CD4-positive, alpha-beta memory T cell (primary cell): Measurements from ENCODE around the gene SLC41A3. TPM values are rescaled to one million over a fixed set of nuclear protein-coding genes. Genes with fewer than 3 reads are reported as not detected.

Experiments
- CTCF ChIA-PET: fragments of 350-600 bp; sonication (Branson Sonifier 250); formaldehyde crosslinking; loops from one replicate; lab custom pipeline; 2021; ENCODE audit warnings: inconsistent platforms; ENCODE audit not compliant: partially characterized antibody; lab: Charles Lee
- POLR2A ChIA-PET: fragments of 350-600 bp; sonication (Branson Sonifier 250); formaldehyde crosslinking; loops from one replicate; lab custom pipeline; 2021; ENCODE audit not compliant: partially characterized antibody; lab: Charles Lee
- DNase-seq, 5 donors: peaks; one replicate each; pipeline versions ENCODE4 v3.0.0 to v3.0.0-alpha.2; 2020 to 2022; ENCODE audit warnings: mixed read lengths in 1 of 5
- H3K27ac ChIP-seq: one replicate; pipeline ENCODE4 v1.7.0; 2013; ENCODE audit warnings: low read depth, low read length
- H3K27me3 ChIP-seq: 2 replicates; pipeline ENCODE4 v1.7.0; 2013; ENCODE audit warnings: mild to moderate bottlenecking, low read length, moderate library complexity; ENCODE audit not compliant: insufficient read depth
- H3K36me3 ChIP-seq: 2 replicates; pipeline ENCODE4 v1.7.0; 2013; ENCODE audit warnings: mild to moderate bottlenecking, low read length, moderate library complexity; ENCODE audit not compliant: insufficient read depth
- H3K4me1 ChIP-seq: 2 replicates; pipeline ENCODE4 v1.7.0; 2013; ENCODE audit warnings: mild to moderate bottlenecking, low read length, moderate library complexity; ENCODE audit not compliant: insufficient read depth
- H3K4me3 ChIP-seq, 2 donors: one replicate each; pipeline ENCODE4 v1.7.0; 2013; ENCODE audit warnings: low read length in 2 of 2, mild to moderate bottlenecking in 1 of 2
- H3K9me3 ChIP-seq, 2 donors: one replicate each; pipeline ENCODE4 v1.7.0; 2013; ENCODE audit warnings: low read length in 2 of 2, control low read depth in 1 of 2; ENCODE audit not compliant: control insufficient read depth in 1 of 2
- H3K27ac Mint-ChIP-seq, 7 donors: one replicate each; pipeline ENCODE4 v1.8.0; 2020 to 2021; ENCODE audit warnings: mixed read lengths in 7 of 7, mild to moderate bottlenecking in 6 of 7, inconsistent platforms in 3 of 7, moderate library complexity in 3 of 7
- H3K27me3 Mint-ChIP-seq, 2 donors: one replicate each; pipeline ENCODE4 v1.8.0; 2020 to 2021; ENCODE audit warnings: mixed read lengths in 2 of 2
- H3K36me3 Mint-ChIP-seq, 2 donors: one replicate each; pipeline ENCODE4 v1.8.0; 2020 to 2021; ENCODE audit warnings: mixed read lengths in 2 of 2, inconsistent platforms in 1 of 2, mild to moderate bottlenecking in 1 of 2
- H3K4me1 Mint-ChIP-seq, 4 donors: one replicate each; pipeline ENCODE4 v1.8.0; 2020 to 2021; ENCODE audit warnings: mixed read lengths in 4 of 4, mild to moderate bottlenecking in 1 of 4
- H3K4me3 Mint-ChIP-seq, 8 donors: one replicate each; pipeline ENCODE4 v1.8.0; 2020 to 2021; ENCODE audit warnings: mixed read lengths in 8 of 8, mild to moderate bottlenecking in 7 of 8, moderate library complexity in 6 of 8, inconsistent platforms in 3 of 8
- H3K9me3 Mint-ChIP-seq, 8 donors: one replicate each; pipeline ENCODE4 v1.8.0; 2020 to 2021; ENCODE audit warnings: mixed read lengths in 8 of 8, mild to moderate bottlenecking in 5 of 8, inconsistent platforms in 3 of 8, moderate library complexity in 1 of 8
- intact Hi-C: fragments of 100-400 bp; cut with micrococcal nuclease; formaldehyde crosslinking; loops from one replicate; pipeline ENCODE4 v1.15.1; 2023
- polyA plus RNA-seq, 2 donors: library from polyadenylated mRNA; unstranded; fragments of 300-500 nt; fragmentation: Illumina TruSeq; gene quantifications; one replicate each; pipeline ENCODE4 v1.2.3, GENCODE V29; 2021
- total RNA-seq, 2 experiments: library from RNA; stranded (reverse); gene quantifications; one replicate each; pipeline ENCODE4 v1.2.3, GENCODE V29; 2021

Gene SLC41A3
- total and polyA plus RNA-seq, 4 experiments from 2014 or later: 22.5 to 41.2 (median 32.8) TPM

- no peak for DNase-seq
- Histone ChIP-seq H3K4me1 (no peaks in the 10 kb centered on the region), H3K36me3 (no peaks in the 10 kb centered on the region), H3K4me3 (no peak overlapping the region), H3K9me3 (no peaks in the 10 kb centered on the region), H3K27me3 (no peaks in the 10 kb centered on the region), H3K27ac (no peak overlapping the region)
- no peaks in the 10 kb centered on the region for H3K36me3 Mint-ChIP-seq
- no peaks in the 10 kb centered on the region for H3K4me1 Mint-ChIP-seq
- intact Hi-C loops: no loop called here
- no peaks in the 10 kb centered on the region for H3K9me3 Mint-ChIP-seq
- ChIA-PET CTCF (no interaction called here), POLR2A (no interaction called here)
- no peaks in the 10 kb centered on the region for H3K27me3 Mint-ChIP-seq
- no peak overlapping the region for H3K27ac Mint-ChIP-seq
- no peak overlapping the region for H3K4me3 Mint-ChIP-seq
These were observed 21.1 kb upstream of the SLC41A3 start for GRCh38 chr3:126104742-126105605.

- H3K36me3 Mint-ChIP-seq: no peaks in the 10 kb centered on the region
- no peaks in the 10 kb centered on the region for H3K27me3 ChIP-seq
- H3K27ac ChIP-seq: no peak overlapping the region
- no peaks in the 10 kb centered on the region for H3K9me3 ChIP-seq
- no peak for DNase-seq
- no peak overlapping the region for H3K27ac Mint-ChIP-seq
- no peaks in the 10 kb centered on the region for H3K4me1 ChIP-seq
- POLR2A ChIA-PET: no interaction called here
- H3K9me3 Mint-ChIP-seq: no peaks in the 10 kb centered on the region
- CTCF ChIA-PET: interaction anchor here (1.9 kb wide), 1 partner anchor 13 kb away, joined by 6 read pairs; no protein-coding TSS in a partner anchor
- no peak overlapping the region for H3K4me3 ChIP-seq
- no peaks in the 10 kb centered on the region for H3K27me3 Mint-ChIP-seq
- intact Hi-C loops: no loop called here
- H3K4me3 Mint-ChIP-seq: peak overlapping the region in 1 of 8 donors; percentile 42
- H3K36me3 ChIP-seq: no peaks in the 10 kb centered on the region
- H3K4me1 Mint-ChIP-seq: no peaks in the 10 kb centered on the region
These were observed 20.2 kb upstream of the SLC41A3 start for GRCh38 chr3:126104028-126104635.

- intact Hi-C loops: no loop called here
- Mint-ChIP-seq H3K4me3 (no peak overlapping the region), H3K27ac (no peak overlapping the region), H3K4me1 (no peaks in the 10 kb centered on the region), H3K27me3 (no peaks in the 10 kb centered on the region), H3K9me3 (peaks cover 0 to 1% (median 0%) of the 10 kb centered on the region in 8 donors), H3K36me3 (no peaks in the 10 kb centered on the region)
- CTCF ChIA-PET: interaction anchor here (1.2 to 1.9 kb wide), 2 partner anchors 14 to 19 kb away, joined by 3 to 6 read pairs; partner anchors contain the start of gene SLC41A3
- Histone ChIP-seq H3K27me3 (no peaks in the 10 kb centered on the region), H3K4me1 (no peaks in the 10 kb centered on the region), H3K36me3 (no peaks in the 10 kb centered on the region), H3K4me3 (no peak overlapping the region), H3K27ac (no peak overlapping the region), H3K9me3 (no peaks in the 10 kb centered on the region)
- DNase-seq: no peak
- POLR2A ChIA-PET: no interaction called here
These were observed 19.4 kb upstream of the SLC41A3 start for GRCh38 chr3:126103121-126104027.

GRCh38 chr3:126102530-126102951 lies 18.6 kb upstream of the SLC41A3 start:
- Histone ChIP-seq H3K4me1 (no peaks in the 10 kb centered on the region), H3K27me3 (no peaks in the 10 kb centered on the region), H3K4me3 (no peak overlapping the region), H3K36me3 (no peaks in the 10 kb centered on the region), H3K9me3 (no peaks in the 10 kb centered on the region), H3K27ac (no peak overlapping the region)
- Mint-ChIP-seq H3K4me1 (no peaks in the 10 kb centered on the region), H3K9me3 (peaks cover 0 to 9% (median 2%) of the 10 kb centered on the region in 8 donors), H3K27ac (no peak overlapping the region), H3K27me3 (no peaks in the 10 kb centered on the region), H3K36me3 (no peaks in the 10 kb centered on the region), H3K4me3 (no peak overlapping the region)
- ChIA-PET CTCF (interaction anchor here (0.6 to 1.9 kb wide), 3 partner anchors 14 to 1914 kb away, joined by 3 to 6 read pairs (median 3); partner anchors contain the start of gene SLC41A3), POLR2A (no interaction called here)
- DNase-seq: no peak
- intact Hi-C loops: no loop called here

- Histone ChIP-seq H3K27ac (no peak overlapping the region), H3K4me1 (no peaks in the 10 kb centered on the region), H3K9me3 (peaks cover 0 to 3% of the 10 kb centered on the region in 2 donors), H3K36me3 (no peaks in the 10 kb centered on the region), H3K27me3 (no peaks in the 10 kb centered on the region), H3K4me3 (no peak overlapping the region)
- Mint-ChIP-seq H3K36me3 (no peaks in the 10 kb centered on the region), H3K9me3 (peaks cover 0 to 15% (median 7%) of the 10 kb centered on the region in 8 donors), H3K27ac (no peak overlapping the region), H3K27me3 (no peaks in the 10 kb centered on the region), H3K4me1 (no peaks in the 10 kb centered on the region), H3K4me3 (no peak overlapping the region)
- ChIA-PET POLR2A (no interaction called here), CTCF (interaction anchor here (0.6 to 1.9 kb wide), 3 partner anchors 15 to 1915 kb away, joined by 3 to 6 read pairs (median 3); partner anchors contain the start of gene SLC41A3)
- intact Hi-C loops: no loop called here
- DNase-seq: no peak
These were observed 18.1 kb upstream of the SLC41A3 start for GRCh38 chr3:126102011-126102410.

GRCh38 chr3:126101521-126101982 lies 17.6 kb upstream of the SLC41A3 start:
- DNase-seq: no peak
- H3K4me3 Mint-ChIP-seq: no peak overlapping the region
- ChIA-PET CTCF (no interaction called here), POLR2A (no interaction called here)
- H3K9me3 ChIP-seq: peaks cover 0 to 7% of the 10 kb centered on the region in 2 donors
- no peaks in the 10 kb centered on the region for H3K27me3 ChIP-seq
- no peak overlapping the region for H3K4me3 ChIP-seq
- H3K4me1 Mint-ChIP-seq: no peaks in the 10 kb centered on the region
- no peaks in the 10 kb centered on the region for H3K4me1 ChIP-seq
- no peak overlapping the region for H3K27ac ChIP-seq
- no peaks in the 10 kb centered on the region for H3K36me3 ChIP-seq
- peaks cover 0 to 3% of the 10 kb centered on the region in 2 donors for H3K36me3 Mint-ChIP-seq
- no peak overlapping the region for H3K27ac Mint-ChIP-seq
- H3K9me3 Mint-ChIP-seq: peaks cover 0 to 19% (median 10%) of the 10 kb centered on the region in 8 donors
- intact Hi-C loops: no loop called here
- H3K27me3 Mint-ChIP-seq: no peaks in the 10 kb centered on the region
